ENCODE results near the gene CCDC127. TPM values are rescaled to one million over a fixed set of nuclear protein-coding genes. Genes with fewer than 3 reads are reported as not detected.
"Not testable (repeated sequence)": the region's sequence is repeated elsewhere in the genome, so short reads cannot be mapped to it uniquely, and the experiment has no call there.

CCDC127 gene
- total RNA-seq, 2 donors from 2014 or later: 8.4 to 9.7 TPM

DNA sequence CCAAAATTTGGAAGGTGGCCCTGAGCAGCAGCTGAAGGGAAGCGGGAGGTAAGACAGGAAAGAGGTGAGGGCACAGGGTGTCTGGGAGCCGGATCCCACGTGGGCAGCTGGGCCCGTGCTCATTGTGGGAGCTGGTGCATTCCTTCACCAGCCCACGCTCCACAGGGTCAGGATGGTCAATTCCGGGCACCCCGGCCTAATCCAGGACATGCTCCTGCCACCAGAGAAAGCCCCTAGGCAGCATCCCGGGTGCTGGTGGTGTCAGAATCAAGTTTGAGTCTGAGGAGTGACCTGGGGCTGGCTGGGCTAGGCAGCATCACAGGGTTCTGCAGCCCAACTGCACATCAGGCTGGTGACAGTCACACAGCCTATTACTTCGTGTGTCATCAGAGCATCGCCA, 46.4 kb upstream of the CCDC127 start:
- 78 to 100% methylated on average over 2 to 10 of the region's 10 CpGs for whole genome bisulfite sequencing, 2 experiments (ENCODE audit: insufficient coverage in 1 of 2, insufficient read length in 1 of 2)
- Histone ChIP-seq H3K27ac (ENCODE audit: low read depth, low read length) (no peak overlapping the region), H3K4me1 (ENCODE audit: control insufficient read depth, insufficient read depth, low read length) (no peaks in the 10 kb centered on the region), H3K27me3 (ENCODE audit: control insufficient read depth, insufficient read depth, low read length, poor library complexity, severe bottlenecking) (no peaks in the 10 kb centered on the region), H3K4me3 (ENCODE audit: low read length) (no peak overlapping the region), H3K36me3 (ENCODE audit: control insufficient read depth, insufficient read depth, low read length) (peaks cover 15% of the 10 kb centered on the region), H3K9me3 (ENCODE audit: control insufficient read depth, low read length) (no peaks in the 10 kb centered on the region), H3K9ac (ENCODE audit: extremely low read depth, low read length, poor library complexity, severe bottlenecking) (no peak overlapping the region)
- no peak for DNase-seq
- Mint-ChIP-seq H3K27ac (no peak overlapping the region), H3K4me1 (no peaks in the 10 kb centered on the region), H3K9me3 (peaks cover 8% of the 10 kb centered on the region), H3K4me3 (no peak overlapping the region), H3K36me3 (ENCODE audit: low read depth) (peaks cover 22% of the 10 kb centered on the region), H3K27me3 (ENCODE audit: insufficient read depth) (no peaks in the 10 kb centered on the region)
- TF ChIP-seq, protein P1, sequence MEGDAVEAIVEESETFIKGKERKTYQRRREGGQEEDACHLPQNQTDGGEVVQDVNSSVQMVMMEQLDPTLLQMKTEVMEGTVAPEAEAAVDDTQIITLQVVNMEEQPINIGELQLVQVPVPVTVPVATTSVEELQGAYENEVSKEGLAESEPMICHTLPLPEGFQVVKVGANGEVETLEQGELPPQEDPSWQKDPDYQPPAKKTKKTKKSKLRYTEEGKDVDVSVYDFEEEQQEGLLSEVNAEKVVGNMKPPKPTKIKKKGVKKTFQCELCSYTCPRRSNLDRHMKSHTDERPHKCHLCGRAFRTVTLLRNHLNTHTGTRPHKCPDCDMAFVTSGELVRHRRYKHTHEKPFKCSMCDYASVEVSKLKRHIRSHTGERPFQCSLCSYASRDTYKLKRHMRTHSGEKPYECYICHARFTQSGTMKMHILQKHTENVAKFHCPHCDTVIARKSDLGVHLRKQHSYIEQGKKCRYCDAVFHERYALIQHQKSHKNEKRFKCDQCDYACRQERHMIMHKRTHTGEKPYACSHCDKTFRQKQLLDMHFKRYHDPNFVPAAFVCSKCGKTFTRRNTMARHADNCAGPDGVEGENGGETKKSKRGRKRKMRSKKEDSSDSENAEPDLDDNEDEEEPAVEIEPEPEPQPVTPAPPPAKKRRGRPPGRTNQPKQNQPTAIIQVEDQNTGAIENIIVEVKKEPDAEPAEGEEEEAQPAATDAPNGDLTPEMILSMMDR (conservative IDR thresholded peaks at IDR 0.05): no peak

DNA sequence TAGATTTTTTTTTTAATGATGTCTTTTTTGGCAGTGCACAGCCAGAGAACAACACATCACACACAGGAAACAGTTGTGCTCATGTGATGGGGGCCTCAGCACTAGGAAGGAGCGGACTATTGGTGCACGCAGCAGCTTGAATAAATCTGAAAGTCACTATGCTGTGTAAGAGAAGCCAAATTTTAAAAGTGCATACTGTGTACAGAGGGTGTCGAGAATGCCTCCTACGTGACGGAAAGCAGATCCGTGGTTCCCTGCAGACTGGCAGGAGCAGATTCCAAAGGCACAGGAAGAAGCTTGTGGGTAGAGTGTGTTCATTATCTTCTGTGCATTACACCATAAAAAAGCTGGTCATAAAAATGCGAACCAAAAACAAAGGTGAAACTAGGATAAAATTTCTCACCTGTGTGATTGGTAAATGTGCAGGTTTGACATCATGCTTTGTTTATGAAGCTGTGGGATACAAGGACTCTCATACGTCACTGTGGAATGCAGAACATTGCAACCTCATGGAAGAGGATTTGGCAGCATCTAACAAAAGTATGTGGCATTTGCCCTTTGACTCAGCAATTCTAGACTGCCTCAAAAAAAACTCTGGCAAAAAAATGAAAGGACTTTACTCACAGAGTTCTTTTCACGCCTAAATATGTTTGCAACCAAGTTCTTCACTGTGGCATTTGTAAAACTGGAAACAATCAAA, 45.5 kb upstream of the CCDC127 start:
- not testable (repeated sequence) for H3K9ac ChIP-seq (ENCODE audit: extremely low read depth, low read length, poor library complexity, severe bottlenecking); H3K4me3 Mint-ChIP-seq; DNase-seq; H3K4me3 ChIP-seq (ENCODE audit: low read length); H3K27ac ChIP-seq (ENCODE audit: low read depth, low read length); H3K4me1 ChIP-seq (ENCODE audit: control insufficient read depth, insufficient read depth, low read length); H3K4me1 Mint-ChIP-seq; H3K9me3 ChIP-seq (ENCODE audit: control insufficient read depth, low read length); H3K27me3 Mint-ChIP-seq (ENCODE audit: insufficient read depth); H3K27ac Mint-ChIP-seq; H3K27me3 ChIP-seq (ENCODE audit: control insufficient read depth, insufficient read depth, low read length, poor library complexity, severe bottlenecking)
- Mint-ChIP-seq H3K36me3 (ENCODE audit: low read depth) (peaks cover 26% of the 10 kb centered on the region), H3K9me3 (peaks cover 12% of the 10 kb centered on the region)
- H3K36me3 ChIP-seq (ENCODE audit: control insufficient read depth, insufficient read depth, low read length): peaks cover 15% of the 10 kb centered on the region
- 96 to 97% methylated on average over 5 to 9 of the region's 9 CpGs for WGBS, 2 experiments (ENCODE audit: insufficient coverage in 1 of 2, insufficient read length in 1 of 2)

DNA sequence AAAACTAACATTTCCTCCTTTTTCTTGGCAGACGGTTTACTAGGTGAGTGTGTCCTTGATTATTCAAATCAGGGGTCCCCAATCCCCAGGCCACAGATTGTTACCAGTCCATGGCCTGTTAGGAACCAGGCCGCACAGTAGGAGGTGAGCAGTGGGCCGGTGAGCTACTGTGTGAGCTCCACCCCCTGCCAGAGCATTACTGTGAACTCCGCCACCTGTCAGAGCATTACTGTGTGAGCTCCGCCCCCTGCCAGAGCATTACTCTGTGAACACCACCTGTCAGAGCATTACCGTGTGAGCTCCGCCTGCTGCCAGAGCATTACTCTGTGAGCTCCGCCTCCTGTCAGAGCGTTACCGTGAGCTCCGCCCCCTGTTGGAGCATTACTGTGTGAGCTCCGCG, 39.2 kb upstream of the CCDC127 start:
- 81 to 86% methylated on average over 4 to 11 of the region's 13 CpGs for WGBS, 2 experiments (ENCODE audit: insufficient coverage in 1 of 2, insufficient read length in 1 of 2)
- Histone ChIP-seq H3K27me3 (ENCODE audit: control insufficient read depth, insufficient read depth, low read length, poor library complexity, severe bottlenecking) (no peaks in the 10 kb centered on the region), H3K4me3 (ENCODE audit: low read length) (no peak overlapping the region), H3K9ac (ENCODE audit: extremely low read depth, low read length, poor library complexity, severe bottlenecking) (no peak overlapping the region), H3K9me3 (ENCODE audit: control insufficient read depth, low read length) (peaks cover 15% of the 10 kb centered on the region), H3K4me1 (ENCODE audit: control insufficient read depth, insufficient read depth, low read length) (no peaks in the 10 kb centered on the region), H3K36me3 (ENCODE audit: control insufficient read depth, insufficient read depth, low read length) (peaks cover 31% of the 10 kb centered on the region), H3K27ac (ENCODE audit: low read depth, low read length) (no peak overlapping the region)
- Mint-ChIP-seq H3K27me3 (ENCODE audit: insufficient read depth) (no peaks in the 10 kb centered on the region), H3K4me1 (no peaks in the 10 kb centered on the region), H3K27ac (no peak overlapping the region), H3K36me3 (ENCODE audit: low read depth) (peaks cover 56% of the 10 kb centered on the region), H3K9me3 (peaks cover 22% of the 10 kb centered on the region), H3K4me3 (no peak overlapping the region)
- no peak for DNase-seq
- TF ChIP-seq, protein P1 (conservative IDR thresholded peaks at IDR 0.05): no peak

DNA sequence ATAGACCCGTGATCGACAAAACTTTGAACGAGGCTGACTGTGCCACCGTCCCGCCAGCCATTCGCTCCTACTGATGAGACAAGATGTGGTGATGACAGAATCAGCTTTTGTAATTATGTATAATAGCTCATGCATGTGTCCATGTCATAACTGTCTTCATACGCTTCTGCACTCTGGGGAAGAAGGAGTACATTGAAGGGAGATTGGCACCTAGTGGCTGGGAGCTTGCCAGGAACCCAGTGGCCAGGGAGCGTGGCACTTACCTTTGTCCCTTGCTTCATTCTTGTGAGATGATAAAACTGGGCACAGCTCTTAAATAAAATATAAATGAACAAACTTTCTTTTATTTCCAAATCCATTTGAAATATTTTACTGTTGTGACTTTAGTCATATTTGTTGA, 38.4 kb upstream of the CCDC127 start:
- not testable (repeated sequence) for DNase-seq; H3K9ac ChIP-seq (ENCODE audit: extremely low read depth, low read length, poor library complexity, severe bottlenecking); H3K27ac ChIP-seq (ENCODE audit: low read depth, low read length); H3K27me3 ChIP-seq (ENCODE audit: control insufficient read depth, insufficient read depth, low read length, poor library complexity, severe bottlenecking); H3K4me3 Mint-ChIP-seq; H3K4me1 ChIP-seq (ENCODE audit: control insufficient read depth, insufficient read depth, low read length); H3K27me3 Mint-ChIP-seq (ENCODE audit: insufficient read depth); H3K4me3 ChIP-seq (ENCODE audit: low read length); H3K4me1 Mint-ChIP-seq; H3K27ac Mint-ChIP-seq
- WGBS, 2 experiments (ENCODE audit: insufficient coverage in 1 of 2, insufficient read length in 1 of 2): 89 to 94% methylated on average over 6 to 7 of the region's 8 CpGs
- peaks cover 15% of the 10 kb centered on the region for H3K9me3 ChIP-seq (ENCODE audit: control insufficient read depth, low read length)
- peaks cover 31% of the 10 kb centered on the region for H3K36me3 ChIP-seq (ENCODE audit: control insufficient read depth, insufficient read depth, low read length)
- H3K9me3 Mint-ChIP-seq: peaks cover 19% of the 10 kb centered on the region
- H3K36me3 Mint-ChIP-seq (ENCODE audit: low read depth): peaks cover 60% of the 10 kb centered on the region

DNA sequence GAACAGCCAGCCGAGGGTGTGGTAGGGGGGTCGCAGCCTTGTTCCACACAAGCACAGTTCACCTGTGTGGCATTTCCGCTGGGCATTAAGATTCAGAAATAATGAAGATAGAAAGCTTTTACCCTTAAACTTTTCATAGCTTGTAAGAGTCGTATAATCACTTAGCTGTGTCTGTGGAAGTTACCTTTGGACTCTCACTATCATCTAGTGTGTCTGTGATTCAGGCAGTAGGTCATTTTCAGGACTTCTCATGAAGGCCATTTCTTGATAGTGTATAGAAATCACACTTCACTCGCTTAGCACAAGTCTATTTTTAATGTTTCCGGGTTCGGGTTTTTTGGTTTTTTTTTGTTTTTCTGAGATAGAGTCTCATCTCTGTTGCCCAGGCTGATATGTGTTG, 37.2 kb upstream of the CCDC127 start:
- not testable (repeated sequence) for H3K27me3 ChIP-seq (ENCODE audit: control insufficient read depth, insufficient read depth, low read length, poor library complexity, severe bottlenecking); H3K9ac ChIP-seq (ENCODE audit: extremely low read depth, low read length, poor library complexity, severe bottlenecking); H3K4me1 Mint-ChIP-seq; H3K27ac Mint-ChIP-seq; H3K27me3 Mint-ChIP-seq (ENCODE audit: insufficient read depth); H3K4me3 ChIP-seq (ENCODE audit: low read length); H3K27ac ChIP-seq (ENCODE audit: low read depth, low read length); H3K4me1 ChIP-seq (ENCODE audit: control insufficient read depth, insufficient read depth, low read length); H3K4me3 Mint-ChIP-seq; DNase-seq
- 100% methylated on average over 4 of the region's 7 CpGs; no CpG with 5 or more reads in 1 of the 2 experiments for WGBS, 2 experiments (ENCODE audit: insufficient coverage in 1 of 2, insufficient read length in 1 of 2)
- Mint-ChIP-seq H3K9me3 (peaks cover 19% of the 10 kb centered on the region), H3K36me3 (ENCODE audit: low read depth) (peaks cover 69% of the 10 kb centered on the region)
- peaks cover 31% of the 10 kb centered on the region for H3K36me3 ChIP-seq (ENCODE audit: control insufficient read depth, insufficient read depth, low read length)
- H3K9me3 ChIP-seq (ENCODE audit: control insufficient read depth, low read length): peaks cover 15% of the 10 kb centered on the region

DNA sequence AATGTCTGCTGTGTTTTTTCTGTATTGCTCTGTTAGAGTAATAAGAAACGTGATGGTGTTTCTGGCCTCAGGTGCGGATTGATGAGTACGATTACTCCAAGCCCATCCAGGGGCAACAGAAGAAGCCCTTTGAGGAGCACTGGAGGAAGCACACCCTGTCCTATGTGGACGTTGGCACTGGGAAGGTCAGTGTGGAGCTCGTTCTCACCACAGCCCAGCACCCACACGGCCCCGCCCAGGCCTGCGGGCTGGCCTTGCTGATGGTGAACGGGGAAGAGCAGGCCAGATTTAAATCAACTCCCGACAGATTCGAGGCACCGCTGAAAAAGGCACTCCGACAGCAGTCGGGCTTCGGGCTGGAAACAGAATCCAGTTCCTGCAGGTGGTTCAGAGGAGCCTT, 36.4 kb upstream of the CCDC127 start:
- H3K27me3 Mint-ChIP-seq (ENCODE audit: insufficient read depth); DNase-seq; H3K27ac ChIP-seq (ENCODE audit: low read depth, low read length); H3K4me3 ChIP-seq (ENCODE audit: low read length); H3K4me1 ChIP-seq (ENCODE audit: control insufficient read depth, insufficient read depth, low read length); H3K27ac Mint-ChIP-seq; H3K9ac ChIP-seq (ENCODE audit: extremely low read depth, low read length, poor library complexity, severe bottlenecking); H3K4me3 Mint-ChIP-seq; H3K27me3 ChIP-seq (ENCODE audit: control insufficient read depth, insufficient read depth, low read length, poor library complexity, severe bottlenecking); H3K4me1 Mint-ChIP-seq: not testable (repeated sequence)
- H3K36me3 Mint-ChIP-seq (ENCODE audit: low read depth): peaks cover 77% of the 10 kb centered on the region
- peaks cover 26% of the 10 kb centered on the region for H3K9me3 Mint-ChIP-seq
- H3K9me3 ChIP-seq (ENCODE audit: control insufficient read depth, low read length): peaks cover 22% of the 10 kb centered on the region
- peaks cover 38% of the 10 kb centered on the region for H3K36me3 ChIP-seq (ENCODE audit: control insufficient read depth, insufficient read depth, low read length)
- WGBS, 2 experiments (ENCODE audit: insufficient coverage in 1 of 2, insufficient read length in 1 of 2): 93% methylated on average over 12 of the region's 15 CpGs; no CpG with 5 or more reads in 1 of the 2 experiments
